Bone marrow (tissue), 2 donors: Measurements from ENCODE around the gene TEDDM1.
"Not testable (repeated sequence)": the region's sequence is repeated elsewhere in the genome, so short reads cannot be mapped to it uniquely, and the experiment has no call there.

Experiments
- DNase-seq, 2 donors: peaks; one replicate each; lab custom pipeline; 2025; lab: John Stamatoyannopoulos, UW

TEDDM1 gene

DNA sequence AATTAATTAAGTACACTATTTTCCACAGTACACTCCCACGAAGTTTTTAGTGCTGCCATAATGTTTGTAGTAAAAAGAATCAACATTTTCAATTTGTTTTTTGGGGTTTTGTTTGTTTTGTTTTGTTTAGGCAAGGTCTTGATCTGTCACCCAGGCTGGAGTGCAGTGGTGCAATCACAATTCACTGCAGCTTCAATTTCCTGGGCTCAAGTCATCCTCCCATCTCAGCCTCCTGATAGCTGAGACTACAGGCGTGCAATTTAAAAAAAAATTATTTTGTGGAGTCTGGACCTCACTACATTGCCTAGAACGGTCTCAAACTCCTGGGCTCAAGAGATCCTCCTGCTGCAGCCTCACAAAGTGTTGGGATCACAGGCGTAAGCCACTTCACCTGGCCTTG lies 20.3 kb downstream of the TEDDM1 start:
- DNase-seq = no peak

DNA sequence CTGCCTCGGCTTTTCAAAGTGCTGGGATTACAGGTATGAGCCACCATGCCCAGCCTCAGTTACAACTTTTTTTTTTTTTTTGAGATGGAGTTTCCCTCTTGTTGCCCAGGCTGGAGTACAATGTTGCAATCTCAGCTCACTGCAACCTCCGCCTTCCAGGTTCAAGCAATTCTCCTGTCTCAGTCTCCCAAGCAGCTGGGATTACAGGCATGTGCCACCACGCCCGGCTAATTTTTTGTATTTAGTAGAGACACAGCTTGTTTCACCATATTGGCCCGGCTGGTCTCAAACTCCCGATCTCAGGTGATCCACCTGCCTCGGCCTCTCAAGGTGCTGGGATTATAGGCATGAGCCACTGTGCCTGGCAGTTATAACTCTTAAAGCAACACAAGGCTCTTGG lies 20.7 kb downstream of the TEDDM1 start:
- not testable (repeated sequence) for DNase-seq

DNA sequence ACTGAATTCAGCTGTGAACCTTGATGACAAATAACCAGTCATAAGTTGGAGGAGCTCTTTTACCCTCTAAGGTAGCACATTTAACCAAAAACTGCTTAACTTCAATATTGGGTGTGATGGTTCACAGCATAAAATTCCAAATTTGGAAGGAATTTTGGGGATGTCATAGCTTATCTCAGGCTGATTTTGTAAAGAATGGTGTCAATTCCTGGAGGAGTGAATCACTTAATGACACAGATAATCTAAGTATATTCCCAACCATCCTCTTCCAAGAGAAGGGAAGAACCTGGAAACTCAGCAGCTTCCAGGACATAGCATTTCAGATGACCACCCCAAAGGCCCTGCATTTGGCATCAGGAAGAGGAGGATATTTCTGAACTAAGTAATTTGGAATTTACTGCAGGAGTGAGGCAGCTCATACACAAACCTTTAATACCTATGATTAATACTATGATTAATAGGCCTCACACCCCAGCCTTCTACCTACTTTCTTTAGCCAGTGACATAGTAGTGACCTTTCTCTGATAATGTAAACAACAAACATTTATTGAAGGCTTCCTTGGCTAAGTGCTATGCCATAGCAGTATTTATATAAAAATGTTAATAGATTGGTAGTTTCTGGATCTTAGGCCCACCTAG lies 23.4 kb downstream of the TEDDM1 start:
- no peak for DNase-seq

DNA sequence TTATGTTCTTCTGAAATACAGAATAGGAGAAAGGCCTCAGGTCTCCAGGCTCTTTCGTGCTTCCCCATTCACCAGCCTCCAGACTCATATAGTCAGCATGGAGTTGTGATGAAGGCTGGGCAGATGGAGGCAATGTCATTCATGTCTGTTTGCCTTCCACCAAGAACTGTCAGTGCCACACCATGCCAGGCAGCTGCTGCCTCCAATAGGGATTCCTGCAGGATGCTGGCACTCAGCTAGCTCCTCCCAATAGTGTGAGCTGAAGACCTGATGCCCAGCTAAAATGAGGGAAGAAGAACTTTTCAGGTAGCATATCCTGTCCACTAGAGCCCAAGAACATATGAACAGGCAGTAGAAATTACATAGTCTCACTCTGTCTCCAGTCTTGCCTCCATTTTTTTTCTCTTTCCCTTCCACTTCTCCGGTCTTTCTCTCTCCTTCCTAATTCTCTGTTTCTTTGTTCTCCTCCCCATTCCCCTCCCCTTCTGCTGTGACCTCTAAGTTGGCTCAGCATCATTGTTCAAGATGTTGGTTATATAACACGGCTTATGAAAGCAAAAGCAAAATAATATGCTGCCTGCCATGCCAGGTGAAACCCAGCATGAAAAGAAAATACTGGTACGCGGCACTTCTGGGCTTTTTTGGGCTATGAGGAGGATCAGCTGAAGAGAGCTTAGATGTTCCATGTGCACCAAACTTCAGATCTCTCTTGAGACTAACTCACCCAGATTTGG lies 26.2 kb downstream of the TEDDM1 start:
- no peak for DNase-seq

DNA sequence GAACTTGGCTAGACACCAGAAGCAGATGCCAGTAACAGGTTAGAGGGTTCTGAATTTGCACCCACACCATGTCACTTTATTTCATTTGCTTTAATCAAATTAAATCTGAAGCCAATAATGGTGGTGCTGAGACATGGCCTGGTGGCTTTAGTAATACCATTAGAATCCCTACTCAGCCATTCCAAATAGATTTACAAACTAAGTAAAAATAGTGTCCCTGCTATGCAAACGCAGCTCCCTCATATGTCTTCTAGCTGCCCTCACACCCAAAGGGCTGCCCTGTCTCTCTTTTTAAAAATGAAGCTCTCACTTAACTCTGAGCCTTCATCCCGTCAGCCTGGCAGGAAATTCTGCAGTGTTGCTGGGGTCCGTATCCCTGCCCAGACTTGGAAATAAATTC lies 29.9 kb downstream of the TEDDM1 start:
- no peak for DNase-seq

DNA sequence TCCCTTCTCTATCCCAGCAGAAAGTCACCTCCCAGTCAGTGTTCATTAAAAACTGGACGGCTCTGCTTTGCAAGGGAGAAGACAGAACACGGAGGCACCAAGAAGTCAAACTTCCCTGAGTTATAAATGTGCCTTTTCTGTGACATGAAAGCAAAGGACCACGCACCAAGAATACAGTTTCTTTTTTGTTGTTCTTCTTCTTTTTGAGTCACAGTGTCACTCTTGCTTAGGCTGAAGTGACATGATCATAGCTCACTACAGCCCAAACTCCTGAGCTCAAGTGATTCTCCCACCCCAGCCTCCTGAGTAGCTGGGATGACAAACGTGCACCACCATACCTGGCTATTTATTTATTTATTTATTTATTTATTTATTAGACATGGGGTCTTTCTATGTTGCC lies 31.6 kb downstream of the TEDDM1 start:
- DNase-seq = peak in 1 of 2 donors; percentile 28

DNA sequence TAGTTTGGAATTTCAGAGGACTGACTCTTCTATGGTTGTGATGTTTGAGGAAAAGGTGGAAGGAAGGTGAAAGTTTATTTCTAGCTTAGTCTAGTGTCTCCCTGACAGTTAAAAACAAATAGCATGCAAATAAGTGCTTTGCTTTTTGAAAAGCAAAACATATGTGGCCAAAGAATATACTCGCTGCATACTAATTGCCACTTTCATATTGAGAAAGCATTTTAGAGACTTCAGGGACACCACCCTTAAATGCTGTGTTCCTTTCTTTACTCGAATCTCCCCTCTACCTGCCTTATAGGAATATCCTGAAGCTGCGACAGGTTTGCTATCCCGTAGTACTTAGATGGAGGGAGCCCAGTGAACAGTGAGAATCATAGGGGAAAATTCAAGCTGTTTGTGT lies 32.1 kb downstream of the TEDDM1 start:
- DNase-seq = no peak

DNA sequence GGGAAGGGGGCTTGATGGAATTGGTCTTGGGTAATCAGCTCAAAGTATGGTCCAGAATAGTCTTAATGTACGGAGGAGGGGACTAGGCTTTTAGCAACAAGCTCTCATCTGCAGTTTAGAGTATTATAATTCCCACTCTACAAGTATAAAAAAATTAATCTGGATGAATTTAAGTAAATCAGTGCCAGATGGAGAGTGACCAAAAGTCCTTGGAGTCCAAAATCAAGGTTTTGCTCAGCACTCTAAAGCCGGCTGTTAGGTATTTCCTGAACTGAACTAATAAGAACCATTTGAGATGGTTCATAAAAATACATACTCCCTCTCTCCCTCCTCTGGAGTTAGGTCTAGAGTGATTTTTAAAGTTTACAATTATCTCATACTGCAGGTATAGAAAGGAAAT lies 32.5 kb downstream of the TEDDM1 start:
- DNase-seq = no peak

DNA sequence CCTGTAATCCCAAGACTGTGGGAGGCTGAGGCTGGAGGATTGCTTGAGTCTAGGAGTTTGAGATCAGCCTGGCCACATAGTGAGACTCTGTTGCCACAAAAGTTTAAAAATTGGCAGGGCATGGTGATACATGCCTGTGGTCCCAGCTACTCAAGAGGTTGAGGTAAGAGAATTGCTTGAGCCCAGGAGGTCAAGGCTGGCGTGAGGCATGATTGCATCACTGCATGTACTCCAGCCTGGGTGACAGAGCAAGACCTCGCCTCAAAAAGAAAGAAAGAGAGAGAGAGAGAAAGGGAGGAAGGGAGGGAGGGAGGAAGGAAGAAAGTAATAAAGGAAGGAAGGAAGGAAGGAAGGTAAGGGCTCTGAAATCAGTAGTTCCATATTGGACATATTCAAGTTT lies 33.9 kb downstream of the TEDDM1 start:
- no peak for DNase-seq

DNA sequence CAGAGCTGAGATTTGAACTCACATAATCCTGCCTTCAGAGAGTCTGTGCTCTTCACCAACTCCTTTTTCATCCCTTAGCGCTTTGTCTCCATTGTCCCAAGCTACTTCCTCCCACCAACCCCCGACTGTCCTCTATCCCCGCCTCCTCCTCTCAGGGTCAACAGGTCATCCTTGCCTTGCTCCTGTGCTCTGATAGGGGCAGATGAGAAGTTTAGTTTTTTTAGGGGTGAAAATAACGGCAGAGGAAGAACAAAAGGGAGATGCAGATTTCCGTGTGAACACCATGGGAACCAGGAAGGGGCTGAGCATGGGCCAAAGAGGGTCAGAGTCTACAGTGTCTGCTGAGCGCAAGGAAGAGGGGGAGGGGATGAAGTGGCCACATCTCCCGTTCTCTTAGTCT lies 40.8 kb downstream of the TEDDM1 start:
- no peak for DNase-seq

DNA sequence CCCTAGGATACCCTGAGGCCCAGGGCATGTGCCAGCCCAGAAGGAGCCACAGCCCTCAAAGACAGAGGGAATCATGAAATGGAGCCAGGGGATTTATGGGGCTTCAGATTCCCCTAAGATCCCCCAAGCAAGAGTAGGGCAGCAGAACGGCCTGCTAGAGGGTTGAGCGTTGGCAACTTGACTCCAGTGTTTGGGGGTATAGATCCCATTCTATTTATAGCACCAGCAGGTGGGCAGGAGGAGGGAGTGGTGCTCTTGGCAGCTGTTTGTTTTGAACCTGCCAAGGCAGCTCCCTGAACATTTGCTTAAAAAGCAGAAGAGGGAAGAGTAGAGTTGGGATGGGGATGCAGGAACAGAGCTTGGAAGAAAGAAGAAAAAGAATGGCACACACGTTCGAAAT lies 42.6 kb downstream of the TEDDM1 start:
- no peak for DNase-seq

DNA sequence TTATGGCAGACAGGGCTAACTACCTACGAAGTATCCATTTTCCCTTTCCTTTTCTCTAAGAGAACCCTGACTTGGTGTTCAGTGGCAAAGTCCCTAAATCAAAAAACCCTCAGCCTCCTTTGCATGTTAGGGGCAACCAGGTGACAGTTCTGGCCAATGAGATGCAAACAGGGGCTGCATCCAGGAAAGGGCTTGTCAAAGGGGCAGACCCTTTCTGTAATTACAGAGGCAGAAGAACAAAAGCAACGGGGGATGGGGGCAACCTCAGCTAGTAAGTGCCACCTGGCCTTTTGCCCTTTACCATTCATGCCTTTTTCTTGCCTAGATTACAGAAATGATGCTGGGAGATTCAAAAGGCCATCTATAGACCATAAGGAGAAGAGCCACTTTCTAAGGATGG lies 43.3 kb downstream of the TEDDM1 start:
- DNase-seq = no peak

DNA sequence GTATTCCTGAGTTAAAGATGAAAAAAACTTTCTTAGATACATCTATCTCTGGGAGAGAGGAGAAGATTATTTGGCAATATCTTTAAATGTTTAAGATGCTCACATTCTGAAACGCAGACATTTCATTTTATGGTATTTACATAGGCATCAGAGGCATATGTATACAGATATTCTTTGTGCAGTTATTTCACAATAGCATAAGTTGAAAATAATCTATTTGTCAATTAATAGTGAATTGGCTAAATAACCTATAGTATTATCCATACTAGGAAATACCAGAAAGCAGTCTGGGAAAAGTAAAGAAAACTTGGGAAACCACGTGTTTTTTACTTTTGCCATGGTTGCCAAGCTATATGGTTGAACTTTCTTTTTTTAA lies 44.8 kb downstream of the TEDDM1 start:
- DNase-seq = no peak

DNA sequence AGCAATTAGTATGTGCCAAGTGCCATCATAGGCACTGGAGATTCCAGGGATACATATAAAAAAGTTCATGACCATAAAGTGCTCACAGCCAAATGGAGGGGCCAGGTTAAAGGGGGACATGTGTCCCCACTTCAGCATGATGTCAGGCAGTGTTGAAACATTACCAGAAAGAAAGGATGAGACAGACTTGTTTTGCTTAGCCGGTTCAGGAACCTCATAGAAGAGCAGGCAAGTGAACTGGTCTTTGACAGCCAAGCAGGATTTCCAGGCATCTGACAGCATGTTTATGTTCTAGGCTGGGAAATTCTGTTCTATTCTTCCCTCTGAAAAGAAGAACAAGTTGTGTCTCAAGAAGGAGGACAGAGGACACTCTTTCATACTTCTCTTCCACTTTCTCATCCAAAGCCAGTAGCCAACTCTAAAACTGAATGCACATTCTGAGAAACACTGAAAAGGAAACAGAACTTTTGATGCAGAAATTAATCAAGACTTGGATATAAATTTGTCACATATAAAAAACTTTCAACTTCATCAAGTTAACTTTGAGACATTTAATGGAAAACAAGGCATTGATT lies 48.6 kb downstream of the TEDDM1 start:
- no peak for DNase-seq

DNA sequence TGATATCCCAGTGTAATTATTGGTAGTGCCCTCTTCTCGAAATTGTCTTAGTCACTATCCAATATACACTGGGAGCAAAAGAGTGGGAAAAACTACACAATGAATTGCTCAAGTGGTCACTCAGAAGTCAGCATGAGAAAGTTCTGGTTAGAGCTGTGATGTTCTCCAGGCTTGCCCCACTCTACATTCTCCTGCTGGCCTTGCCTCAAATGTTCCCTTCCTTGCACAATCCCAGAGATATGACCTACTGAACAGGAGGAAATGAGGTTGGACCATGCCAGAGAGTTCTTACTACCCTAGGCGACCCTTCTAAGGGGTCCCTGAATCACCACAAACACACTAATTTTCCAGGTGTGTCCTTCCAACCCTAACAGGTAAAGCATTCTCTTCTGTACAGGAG lies 49.6 kb downstream of the TEDDM1 start:
- DNase-seq = no peak

DNA sequence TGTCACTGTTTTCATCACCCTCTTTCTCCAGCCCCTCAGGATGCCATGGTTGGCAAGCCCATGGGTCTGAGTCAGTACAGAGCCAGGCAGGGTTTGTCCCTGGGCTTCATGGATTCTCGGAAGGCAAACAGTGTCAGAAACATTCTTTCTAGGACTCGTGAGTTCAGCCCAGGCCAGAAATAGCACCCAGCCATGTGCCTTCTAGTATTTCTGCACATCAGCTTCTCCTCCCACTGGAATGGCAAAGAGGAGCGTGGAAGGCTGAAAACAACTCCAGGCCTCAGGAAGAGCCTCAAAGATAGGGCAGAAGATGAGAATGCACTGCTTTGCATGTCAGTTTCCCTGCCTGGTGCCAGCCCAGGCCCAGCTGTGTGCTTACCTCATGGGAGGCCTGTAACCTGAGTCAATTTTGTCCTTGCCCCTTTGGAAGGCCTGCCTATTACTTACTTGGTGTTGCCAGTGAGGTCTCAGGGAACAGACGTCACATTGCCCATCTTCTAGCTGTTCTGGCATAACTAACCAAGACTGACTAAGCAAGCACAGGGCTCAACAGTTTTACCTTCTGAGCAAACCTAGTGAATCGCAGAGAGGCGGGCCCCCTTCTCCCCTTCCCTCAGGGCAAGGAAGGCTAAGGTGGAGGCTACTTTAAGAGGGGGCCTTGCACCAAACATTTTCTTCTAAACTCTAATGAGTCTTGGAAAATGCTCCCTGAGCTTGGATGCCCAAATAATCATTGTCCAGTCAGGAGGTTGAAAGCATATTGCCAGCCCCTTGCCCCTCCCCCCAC lies 51.3 kb downstream of the TEDDM1 start:
- no peak for DNase-seq
